Peyer's patch (tissue), 4 donors: ENCODE measurements around the gene KCNQ1OT1. TPM values are rescaled to one million over a fixed set of nuclear protein-coding genes. Genes with fewer than 3 reads are reported as not detected.

Source experiments
- DNase-seq, 3 donors: peaks; one replicate each; pipeline ENCODE4 v3.0.0-alpha.2; 2017 to 2019
- H3K27ac ChIP-seq, 4 donors: fragments of 200-600 bp; sonication (generic); one replicate each; pipeline ENCODE4 v1.5.1; 2016 to 2019
- H3K27me3 ChIP-seq, 2 donors: fragments of 200-600 bp; sonication (generic); one replicate each; pipeline ENCODE4 v1.5.1; 2019
- H3K36me3 ChIP-seq, 3 donors: fragments of 200-600 bp; sonication (generic); one replicate each; pipeline ENCODE4 v1.5.1; 2016 to 2019
- H3K4me1 ChIP-seq, 4 donors: fragments of 200-600 bp; sonication (generic); one replicate each; pipeline ENCODE4 v1.5.1; 2016 to 2019
- H3K4me3 ChIP-seq, 4 donors: fragments of 200-600 bp; sonication (generic); 1 replicate in 3 of 4; 2 replicates in 1 of 4; pipeline ENCODE4 v1.5.1; 2016 to 2019; ENCODE audit warnings: mild to moderate bottlenecking in 1 of 4
- H3K9me3 ChIP-seq, 4 donors: fragments of 200-600 bp; sonication (generic); one replicate each; pipeline ENCODE4 v1.5.1; 2016 to 2019; ENCODE audit warnings: mild to moderate bottlenecking in 1 of 4
- CTCF ChIP-seq, 6 experiments: fragments of 450-650 bp in 4 of 6; fragments of 200-600 bp in 2 of 6; sonication (generic) in 1 of 6; IDR thresholded peaks; one replicate each; pipeline ENCODE4 v1.5.1; 2017 to 2019; ENCODE audit warnings: antibody characterized with exemption in 6 of 6, mild to moderate bottlenecking in 3 of 6, moderate library complexity in 1 of 6
- POLR2A ChIP-seq, 2 donors: fragments of 450-650 bp; IDR thresholded peaks; one replicate each; pipeline ENCODE4 v1.5.1; 2017; ENCODE audit warnings: antibody characterized with exemption in 2 of 2, mild to moderate bottlenecking in 2 of 2, moderate library complexity in 2 of 2
- total RNA-seq, 4 donors: library from RNA; depleted of rRNA; stranded (reverse); fragments of >200 nt; gene quantifications; one replicate each; pipeline ENCODE4 v1.1.0, GENCODE V29; 2016

The KCNQ1OT1 gene
- total RNA-seq, 4 donors from 2014 or later, result 3.2 to 6.2 (median 4.5) TPM

GRCh38 chr11:2679011-2679676 is 20.6 kb downstream of the KCNQ1OT1 start:
- H3K9me3 ChIP-seq, result no peaks in the 10 kb centered on the region
- no peaks in the 10 kb centered on the region for H3K36me3 ChIP-seq
- no peak overlapping the region for H3K4me3 ChIP-seq
- no peaks in the 10 kb centered on the region for H3K27me3 ChIP-seq
- no peaks in the 10 kb centered on the region for H3K4me1 ChIP-seq
- TF ChIP-seq CTCF (IDR thresholded peaks at IDR 0.05), result no peak
- no peak for TF ChIP-seq POLR2A (IDR thresholded peaks at IDR 0.05)
- DNase-seq, result peak in 2 of 3 donors; percentile 2 to 28
- H3K27ac ChIP-seq, result no peak overlapping the region

DNA sequence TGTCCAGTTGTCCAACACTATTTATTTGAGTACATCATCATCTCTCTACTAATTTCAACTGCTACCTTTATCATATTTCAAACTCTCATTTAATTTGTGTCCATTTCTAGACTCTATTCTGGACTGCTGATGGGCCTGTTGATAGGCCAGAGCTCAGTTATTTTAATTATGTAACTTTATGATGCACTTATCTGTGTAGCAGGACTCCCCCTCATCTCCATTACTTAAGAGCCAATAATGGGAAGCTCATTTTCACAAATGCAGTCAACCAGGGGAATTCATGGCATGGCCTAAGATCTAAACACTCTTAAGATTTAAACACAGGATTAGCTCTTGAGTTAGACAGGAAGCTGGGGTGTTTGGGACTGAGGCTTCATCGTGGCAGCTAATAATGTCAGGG is 21.4 kb downstream of the KCNQ1OT1 start:
- H3K9me3 ChIP-seq, result no peaks in the 10 kb centered on the region
- no peak overlapping the region for H3K4me3 ChIP-seq
- TF ChIP-seq CTCF (IDR thresholded peaks at IDR 0.05), result no peak
- TF ChIP-seq POLR2A (IDR thresholded peaks at IDR 0.05), result no peak
- no peak overlapping the region for H3K27ac ChIP-seq
- no peak for DNase-seq
- H3K4me1 ChIP-seq, result no peaks in the 10 kb centered on the region
- no peaks in the 10 kb centered on the region for H3K36me3 ChIP-seq
- no peaks in the 10 kb centered on the region for H3K27me3 ChIP-seq

DNA sequence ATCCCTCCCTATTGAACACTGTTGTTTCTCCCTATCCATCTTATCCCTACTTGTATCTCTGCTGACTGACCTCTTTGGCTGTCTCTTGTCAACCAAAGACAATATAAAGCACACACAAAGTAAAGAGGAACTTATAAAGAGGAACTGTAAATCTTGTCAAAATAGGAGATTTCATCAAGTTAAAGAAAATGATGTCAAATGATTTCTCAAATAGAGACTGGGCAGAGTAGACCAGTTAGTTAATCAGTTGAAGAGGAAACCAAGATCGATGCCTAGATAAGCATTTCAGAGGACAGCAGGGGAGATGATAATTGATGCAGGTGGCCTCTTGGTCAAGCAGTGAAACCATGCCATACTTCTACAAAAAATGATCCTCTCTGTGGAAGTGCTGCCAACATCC is 22.7 kb downstream of the KCNQ1OT1 start:
- H3K4me1 ChIP-seq, result no peaks in the 10 kb centered on the region

DNA sequence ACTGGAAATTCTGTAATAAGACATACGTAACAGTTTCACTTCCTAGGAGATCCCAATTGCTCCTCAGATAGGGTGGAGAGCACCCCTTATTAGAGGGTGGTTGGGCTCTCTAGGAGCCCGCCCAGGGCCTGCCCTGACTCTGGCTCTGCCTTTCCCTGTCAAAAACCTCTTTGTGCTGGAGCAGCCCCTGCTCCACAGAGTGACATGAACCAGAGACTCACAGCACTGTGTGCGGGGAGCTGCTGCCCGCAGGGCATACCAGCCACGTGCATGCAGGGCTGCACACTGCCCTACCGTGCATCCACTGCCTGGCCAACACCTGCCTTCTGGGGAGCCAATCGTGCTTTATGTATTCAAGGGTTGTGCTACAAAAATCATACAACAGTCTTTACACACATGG is 24.3 kb downstream of the KCNQ1OT1 start:
- H3K36me3 ChIP-seq, result no peaks in the 10 kb centered on the region
- no peak overlapping the region for H3K27ac ChIP-seq
- no peaks in the 10 kb centered on the region for H3K9me3 ChIP-seq
- no peaks in the 10 kb centered on the region for H3K27me3 ChIP-seq
- H3K4me3 ChIP-seq, result no peak overlapping the region
- peak in 2 of 3 donors; percentile 31 to 33 for DNase-seq
- H3K4me1 ChIP-seq, result no peaks in the 10 kb centered on the region
- no peak for TF ChIP-seq POLR2A (IDR thresholded peaks at IDR 0.05)
- no peak for TF ChIP-seq CTCF (IDR thresholded peaks at IDR 0.05)

More for the DNA sequence above, 22.7 kb downstream of the KCNQ1OT1 start:
- Histone ChIP-seq H3K27ac (no peak overlapping the region), H3K27me3 (no peaks in the 10 kb centered on the region), H3K36me3 (no peaks in the 10 kb centered on the region), H3K9me3 (no peaks in the 10 kb centered on the region), H3K4me3 (no peak overlapping the region)
- no peak for TF ChIP-seq CTCF (IDR thresholded peaks at IDR 0.05)
- TF ChIP-seq POLR2A (IDR thresholded peaks at IDR 0.05), result no peak
- DNase-seq, result no peak

DNA sequence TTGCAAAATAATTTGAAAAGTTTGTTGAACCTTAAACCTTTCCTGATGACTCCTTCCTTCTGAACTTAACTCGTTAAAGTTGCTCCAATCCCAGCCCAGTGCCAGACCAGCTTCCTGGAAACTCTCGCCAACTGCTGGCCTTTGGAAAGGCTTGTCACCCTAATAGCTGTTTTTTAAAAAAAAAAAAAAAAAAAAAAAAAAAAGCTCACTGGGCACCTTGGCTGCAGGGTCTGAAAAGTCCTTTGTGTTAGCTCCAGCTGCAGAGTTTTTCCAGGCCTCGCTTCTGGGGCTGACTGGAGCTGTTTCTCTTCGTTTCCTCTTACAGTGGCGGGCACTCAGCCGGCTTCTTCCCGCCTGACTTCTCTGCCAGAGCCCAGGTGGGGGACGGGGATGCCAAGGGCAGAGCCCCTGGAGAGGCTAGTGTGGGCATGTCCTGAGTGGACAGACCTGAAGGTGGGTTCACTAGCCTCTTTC is 25.1 kb downstream of the KCNQ1OT1 start:
- Histone ChIP-seq H3K4me3 (no peak overlapping the region), H3K9me3 (no peaks in the 10 kb centered on the region), H3K27ac (peak overlapping the region in 1 of 4 donors; percentile 17), H3K36me3 (no peaks in the 10 kb centered on the region), H3K27me3 (no peaks in the 10 kb centered on the region), H3K4me1 (no peaks in the 10 kb centered on the region)
- DNase-seq, result peak in 2 of 3 donors; percentile 14 to 36
- TF ChIP-seq POLR2A (IDR thresholded peaks at IDR 0.05) (no peak), CTCF (IDR thresholded peaks at IDR 0.05) (no peak)
